GM21786 (cell line): ENCODE measurements around the gene NAV2.

Experiments
- ATAC-seq: cut with Tn5 transposase; IDR thresholded peaks from one replicate; pipeline ENCODE4 v1.9.1; 2021; ENCODE audit not compliant: unreplicated experiment

The NAV2 gene

GRCh38 chr11:20010851-20011225, 298.2 kb downstream of the NAV2 start:
- no peak for ATAC-seq

- no peak for ATAC-seq
Measured at GRCh38 chr11:20011307-20011951, 298.8 kb downstream of the NAV2 start.

- no peak for ATAC-seq
Measured at GRCh38 chr11:20013346-20014066, 300.9 kb downstream of the NAV2 start.

- no peak for ATAC-seq
Measured at GRCh38 chr11:20014067-20014402, 301.4 kb downstream of the NAV2 start.

GRCh38 chr11:20015101-20015500, 302.5 kb downstream of the NAV2 start:
- ATAC-seq, result no peak

- no peak for ATAC-seq
Measured at GRCh38 chr11:20015529-20016427, 303.1 kb downstream of the NAV2 start.

GRCh38 chr11:20016526-20016925, 303.9 kb downstream of the NAV2 start:
- ATAC-seq, result no peak

- no peak for ATAC-seq
Measured at GRCh38 chr11:20017320-20017719, 304.7 kb downstream of the NAV2 start.

GRCh38 chr11:20020198-20020597, 307.6 kb downstream of the NAV2 start:
- no peak for ATAC-seq

- no peak for ATAC-seq
Measured at GRCh38 chr11:20020716-20021115, 308.1 kb downstream of the NAV2 start.

- no peak for ATAC-seq
Measured at GRCh38 chr11:20021212-20021611, 308.6 kb downstream of the NAV2 start.

- ATAC-seq, result no peak
Measured at GRCh38 chr11:20021771-20022362, 309.2 kb downstream of the NAV2 start.

GRCh38 chr11:20022363-20023081, 309.9 kb downstream of the NAV2 start:
- no peak for ATAC-seq

GRCh38 chr11:20023082-20023426, 310.4 kb downstream of the NAV2 start:
- ATAC-seq, result no peak

- ATAC-seq, result no peak
Measured at GRCh38 chr11:20024172-20024935, 311.7 kb downstream of the NAV2 start.

- no peak for ATAC-seq
Measured at GRCh38 chr11:20025332-20025840, 312.7 kb downstream of the NAV2 start.

- ATAC-seq, result no peak
Measured at GRCh38 chr11:20026629-20027555, 314.3 kb downstream of the NAV2 start.

GRCh38 chr11:20027556-20028013, 314.9 kb downstream of the NAV2 start:
- ATAC-seq, result no peak

GRCh38 chr11:20029193-20029592, 316.6 kb downstream of the NAV2 start:
- no peak for ATAC-seq
